AG09309 (cell line): ENCODE measurements around the gene OLA1.

Source experiments
- DNase-seq: peaks from one replicate; pipeline ENCODE4 v3.0.0-alpha.2; 2010; ENCODE audit warnings: low read depth
- H3K4me3 ChIP-seq: 2 replicates; pipeline ENCODE4 v1.5.1; 2011; ENCODE audit warnings: mild to moderate bottlenecking, low read depth, low read length, moderate library complexity; ENCODE audit not compliant: control insufficient read depth
- TF ChIP-seq, protein P1 (sequence below): IDR thresholded peaks from 2 replicates; pipeline ENCODE4 v1.5.1; 2011; ENCODE audit warnings: mild to moderate bottlenecking, low read depth, low read length, inconsistent platforms; ENCODE audit not compliant: insufficient read depth, control insufficient read depth; ENCODE audit errors: missing control alignments

OLA1 gene

DNA sequence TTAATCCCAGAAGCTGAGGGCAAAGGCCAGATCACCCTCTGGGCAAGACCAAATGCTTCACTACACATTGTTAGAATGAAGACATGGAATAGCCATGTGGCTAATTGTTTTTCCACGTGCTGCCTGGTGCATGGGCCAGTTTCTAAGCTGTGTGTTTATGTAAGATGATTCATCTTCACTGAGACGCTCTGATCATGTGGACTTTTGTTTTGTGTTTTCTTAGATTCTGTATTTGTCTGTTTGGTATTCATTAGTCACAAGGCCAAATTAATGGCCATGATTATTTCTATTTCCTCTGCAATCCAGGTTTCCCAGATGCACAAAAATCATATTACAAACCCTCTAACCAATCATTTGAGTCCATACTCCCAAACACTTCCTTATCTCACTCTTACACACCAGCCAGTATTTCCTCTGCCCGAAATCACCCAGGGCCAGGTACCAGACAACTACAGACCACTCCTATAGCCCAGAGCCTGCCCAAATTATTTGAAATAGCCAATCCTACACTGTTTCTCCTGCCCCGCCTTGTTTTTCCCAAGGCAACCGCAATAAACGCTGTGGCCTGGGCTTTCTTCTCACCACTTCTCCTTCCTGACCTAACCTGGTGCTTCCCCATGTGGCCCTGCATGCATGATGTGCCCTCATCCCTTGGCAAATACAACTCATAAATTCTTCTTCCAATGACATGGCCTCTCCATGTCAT lies 189.0 kb downstream of the OLA1 start:
- H3K4me3 ChIP-seq: no peak overlapping the region
- TF ChIP-seq, protein P1, sequence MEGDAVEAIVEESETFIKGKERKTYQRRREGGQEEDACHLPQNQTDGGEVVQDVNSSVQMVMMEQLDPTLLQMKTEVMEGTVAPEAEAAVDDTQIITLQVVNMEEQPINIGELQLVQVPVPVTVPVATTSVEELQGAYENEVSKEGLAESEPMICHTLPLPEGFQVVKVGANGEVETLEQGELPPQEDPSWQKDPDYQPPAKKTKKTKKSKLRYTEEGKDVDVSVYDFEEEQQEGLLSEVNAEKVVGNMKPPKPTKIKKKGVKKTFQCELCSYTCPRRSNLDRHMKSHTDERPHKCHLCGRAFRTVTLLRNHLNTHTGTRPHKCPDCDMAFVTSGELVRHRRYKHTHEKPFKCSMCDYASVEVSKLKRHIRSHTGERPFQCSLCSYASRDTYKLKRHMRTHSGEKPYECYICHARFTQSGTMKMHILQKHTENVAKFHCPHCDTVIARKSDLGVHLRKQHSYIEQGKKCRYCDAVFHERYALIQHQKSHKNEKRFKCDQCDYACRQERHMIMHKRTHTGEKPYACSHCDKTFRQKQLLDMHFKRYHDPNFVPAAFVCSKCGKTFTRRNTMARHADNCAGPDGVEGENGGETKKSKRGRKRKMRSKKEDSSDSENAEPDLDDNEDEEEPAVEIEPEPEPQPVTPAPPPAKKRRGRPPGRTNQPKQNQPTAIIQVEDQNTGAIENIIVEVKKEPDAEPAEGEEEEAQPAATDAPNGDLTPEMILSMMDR: no peak
- no peak for DNase-seq

- DNase-seq: no peak
- TF ChIP-seq, protein P1: no peak
- H3K4me3 ChIP-seq: no peak overlapping the region
Measured at GRCh38 chr2:174058456-174058855, 189.9 kb downstream of the OLA1 start.

GRCh38 chr2:174058026-174058425 lies 190.3 kb downstream of the OLA1 start:
- TF ChIP-seq, protein P1: no peak
- DNase-seq: no peak
- no peak overlapping the region for H3K4me3 ChIP-seq

GRCh38 chr2:174054926-174055325 lies 193.4 kb downstream of the OLA1 start:
- no peak for DNase-seq
- TF ChIP-seq, protein P1: no peak
- no peak overlapping the region for H3K4me3 ChIP-seq

GRCh38 chr2:174053355-174054151 lies 194.8 kb downstream of the OLA1 start:
- no peak overlapping the region for H3K4me3 ChIP-seq
- no peak for DNase-seq
- TF ChIP-seq, protein P1: no peak

DNA sequence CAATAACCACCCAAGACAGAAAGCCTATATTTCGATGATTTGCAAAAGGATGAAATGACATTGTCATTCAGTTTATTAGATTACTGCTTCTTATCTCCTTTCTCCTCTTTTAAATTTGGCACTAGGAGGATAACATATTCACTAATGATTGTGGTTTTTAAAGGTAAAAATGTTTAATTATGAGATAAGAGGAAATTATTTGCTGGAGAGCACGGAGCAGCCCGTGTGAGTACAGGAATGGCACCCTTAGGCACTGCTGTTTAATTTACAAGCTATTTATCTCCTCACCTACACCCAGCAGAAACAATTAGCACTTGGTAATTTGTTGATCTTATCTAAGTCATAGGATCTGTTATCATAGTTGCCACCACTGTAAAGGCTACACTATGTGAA lies 195.8 kb downstream of the OLA1 start:
- no peak overlapping the region for H3K4me3 ChIP-seq
- no peak for DNase-seq
- TF ChIP-seq, protein P1: no peak
